ENCODE measurements around the gene CLCF1.

The CLCF1 gene

DNA sequence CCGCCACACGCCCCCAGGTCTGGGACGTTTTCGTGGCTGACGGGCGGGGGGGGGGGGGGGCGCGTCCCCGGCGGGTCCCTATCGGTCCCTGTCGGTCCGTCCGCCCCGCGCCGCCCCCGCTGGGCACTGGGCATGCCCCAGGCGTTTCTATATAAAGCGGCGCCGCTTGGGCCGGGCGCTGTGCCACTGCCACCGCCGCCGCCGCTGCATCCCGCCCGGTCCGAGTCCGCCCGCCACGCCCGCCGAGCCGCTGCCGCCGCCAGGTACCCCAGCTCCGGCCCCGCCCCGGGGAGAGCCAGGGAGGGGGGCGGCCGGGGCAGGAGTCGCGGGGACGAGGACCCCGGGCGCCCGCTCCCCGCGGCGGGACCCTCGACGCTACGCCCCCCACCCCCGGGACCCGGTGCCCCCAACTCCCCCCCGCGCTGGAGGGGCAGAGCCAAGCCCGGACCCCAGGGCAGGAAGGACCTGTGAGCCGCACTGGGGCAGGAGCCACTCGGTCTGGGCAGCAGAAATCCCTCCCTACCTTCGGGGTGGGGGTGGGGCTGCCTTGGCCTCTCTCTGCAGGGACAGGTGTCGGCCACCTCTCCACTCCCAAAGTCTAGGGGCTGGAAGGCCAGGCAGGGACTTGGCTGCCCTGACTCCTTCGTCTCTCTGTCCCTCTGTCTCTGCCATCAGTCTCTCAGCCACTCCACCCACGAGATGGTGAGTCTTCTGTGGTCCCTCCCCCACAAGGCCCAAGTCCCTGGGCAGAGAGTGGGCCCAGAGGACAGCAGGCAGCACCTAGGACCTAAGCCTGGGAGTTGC, 42.3 kb upstream of the CLCF1 start, which contains the start of gene CARNS1:
Gene CARNS1, plus strand, starts transcription at position 178 of the 804 bp plus-strand sequence. Its CDS starts 522 bp downstream, at position 700.
- H2BK5ac ChIP-seq (ENCODE audit: low read length), result no peak within 1 kb of the TSS
- H3K14ac ChIP-seq (ENCODE audit: low read length), result no peak within 1 kb of the TSS
- H3K9me3 ChIP-seq (replicated peaks in 1 of 2; ENCODE audit: control insufficient read depth in 2 of 2, insufficient read depth in 1 of 2, low read depth in 1 of 2, low read length in 2 of 2), result no peaks in the 10 kb centered on the region
- H3K4me1 ChIP-seq (ENCODE audit: control insufficient read depth in 2 of 2, insufficient read depth in 1 of 2, low read depth in 1 of 2, low read length in 2 of 2), result peaks cover 10 to 22% of the 10 kb centered on the region in 2 donors
- no peak within 1 kb of the TSS for H2BK12ac ChIP-seq (ENCODE audit: low read length)
- H3K4ac ChIP-seq (ENCODE audit: low read length), result no peak within 1 kb of the TSS
- H3K4me3 ChIP-seq (ENCODE audit: low read length in 2 of 2), result peak within 1 kb of the TSS in 1 of 2 donors; percentile 67
- H4K8ac ChIP-seq (ENCODE audit: low read depth, low read length), result no peak within 1 kb of the TSS
- no peak for DNase-seq (ENCODE audit: low spot score)
- H2AFZ ChIP-seq (ENCODE audit: low read length), result no peak within 1 kb of the TSS
- peaks cover 2% of the 10 kb centered on the region for H3K79me1 ChIP-seq (ENCODE audit: low read depth, low read length)
- no peak within 1 kb of the TSS for H2BK120ac ChIP-seq (ENCODE audit: low read depth, low read length)
- peak within 1 kb of the TSS; percentile 66 for H2AK5ac ChIP-seq (ENCODE audit: low read depth, low read length)
- H3K27ac ChIP-seq (replicated peaks; ENCODE audit: low read length), result no peak within 1 kb of the TSS
- no peak within 1 kb of the TSS for H4K91ac ChIP-seq (ENCODE audit: low read depth, low read length, poor library complexity)
- H3K4me2 ChIP-seq (ENCODE audit: insufficient read depth, low read length, poor library complexity, severe bottlenecking), result peak within 1 kb of the TSS; percentile 52
- H2BK15ac ChIP-seq (ENCODE audit: low read length), result no peak within 1 kb of the TSS
- H3K36me3 ChIP-seq (replicated peaks in 1 of 2; ENCODE audit: control insufficient read depth in 2 of 2, insufficient read depth in 2 of 2, low read length in 2 of 2), result no peaks in the 10 kb centered on the region
- peaks cover 0 to 27% (median 2%) of the 10 kb centered on the region in 3 experiments for H3K27me3 ChIP-seq (ENCODE audit: control insufficient read depth in 3 of 3, insufficient read depth in 3 of 3, low read depth in 1 of 3, low read length in 3 of 3)
- H3K9ac ChIP-seq (ENCODE audit: low read depth, low read length, poor library complexity), result peak within 1 kb of the TSS; percentile 17
- H3K18ac ChIP-seq (ENCODE audit: low read length), result peak within 1 kb of the TSS; percentile 85
- peak within 1 kb of the TSS; percentile 77 for H3K23ac ChIP-seq (ENCODE audit: low read depth, low read length, poor library complexity)
- no CpG with 5 or more reads among the region's 67 CpGs for WGBS, 2 donors (ENCODE audit: extremely low coverage in 2 of 2, insufficient read length in 2 of 2, insufficient replicate concordance in 1 of 2)

DNA sequence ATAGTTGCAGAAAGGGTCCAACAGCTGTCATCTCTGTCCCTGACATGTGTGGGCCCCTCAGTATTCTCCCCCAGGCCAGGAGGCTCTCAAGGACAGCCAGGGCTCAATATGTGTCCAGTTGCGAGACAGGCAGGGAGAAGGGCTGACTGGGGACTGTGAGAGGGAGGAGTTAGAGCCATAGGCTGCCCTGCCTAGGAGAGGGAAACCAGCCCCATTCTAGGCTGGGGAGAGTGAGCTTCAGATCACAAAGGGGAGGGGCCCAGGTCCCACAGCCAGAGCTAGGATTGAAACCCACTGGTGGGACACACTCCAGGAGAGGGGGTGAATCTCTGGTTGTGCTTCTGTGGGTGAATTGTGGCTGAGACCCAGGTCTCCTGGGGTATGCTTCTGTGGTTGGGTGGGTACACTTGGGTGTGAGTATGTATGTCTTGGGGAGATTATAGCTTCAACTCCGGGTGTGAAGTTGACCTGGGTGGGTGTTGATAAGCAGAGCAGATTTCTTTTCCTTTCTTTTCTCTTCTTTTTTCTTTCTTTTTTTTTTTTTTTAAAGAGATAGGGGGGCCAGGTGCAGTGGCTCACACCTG, 40.0 kb upstream of the CLCF1 start:
- no CpG with 5 or more reads among the region's 2 CpGs for WGBS, 2 donors (ENCODE audit: extremely low coverage in 2 of 2, insufficient read length in 2 of 2, insufficient replicate concordance in 1 of 2)
- peaks cover 0 to 18% (median 2%) of the 10 kb centered on the region in 3 experiments for H3K27me3 ChIP-seq (ENCODE audit: control insufficient read depth in 3 of 3, insufficient read depth in 3 of 3, low read depth in 1 of 3, low read length in 3 of 3)
- no peaks in the 10 kb centered on the region for H3K36me3 ChIP-seq (replicated peaks in 1 of 2; ENCODE audit: control insufficient read depth in 2 of 2, insufficient read depth in 2 of 2, low read length in 2 of 2)
- no peak overlapping the region for H3K14ac ChIP-seq (ENCODE audit: low read length)
- no peak overlapping the region for H4K8ac ChIP-seq (ENCODE audit: low read depth, low read length)
- peaks cover 2% of the 10 kb centered on the region for H3K79me1 ChIP-seq (ENCODE audit: low read depth, low read length)
- no peak overlapping the region for H3K18ac ChIP-seq (ENCODE audit: low read length)
- H3K4ac ChIP-seq (ENCODE audit: low read length), result no peak overlapping the region
- no peak for DNase-seq (ENCODE audit: low spot score)
- H2BK15ac ChIP-seq (ENCODE audit: low read length), result no peak overlapping the region
- H3K23ac ChIP-seq (ENCODE audit: low read depth, low read length, poor library complexity), result no peak overlapping the region
- H2BK120ac ChIP-seq (ENCODE audit: low read depth, low read length), result no peak overlapping the region
- H3K27ac ChIP-seq (replicated peaks; ENCODE audit: low read length), result no peak overlapping the region
- no peak overlapping the region for H3K4me2 ChIP-seq (ENCODE audit: insufficient read depth, low read length, poor library complexity, severe bottlenecking)
- no peak overlapping the region for H2BK5ac ChIP-seq (ENCODE audit: low read length)
- no peaks in the 10 kb centered on the region for H3K9me3 ChIP-seq (replicated peaks in 1 of 2; ENCODE audit: control insufficient read depth in 2 of 2, insufficient read depth in 1 of 2, low read depth in 1 of 2, low read length in 2 of 2)
- H4K91ac ChIP-seq (ENCODE audit: low read depth, low read length, poor library complexity), result no peak overlapping the region
- H3K9ac ChIP-seq (ENCODE audit: low read depth, low read length, poor library complexity), result no peak overlapping the region
- H3K4me3 ChIP-seq (ENCODE audit: low read length in 2 of 2), result no peak overlapping the region
- H2AK5ac ChIP-seq (ENCODE audit: low read depth, low read length), result no peak overlapping the region
- H2AFZ ChIP-seq (ENCODE audit: low read length), result no peak overlapping the region
- peaks cover 6 to 20% of the 10 kb centered on the region in 2 donors for H3K4me1 ChIP-seq (ENCODE audit: control insufficient read depth in 2 of 2, insufficient read depth in 1 of 2, low read depth in 1 of 2, low read length in 2 of 2)
- no peak overlapping the region for H2BK12ac ChIP-seq (ENCODE audit: low read length)

DNA sequence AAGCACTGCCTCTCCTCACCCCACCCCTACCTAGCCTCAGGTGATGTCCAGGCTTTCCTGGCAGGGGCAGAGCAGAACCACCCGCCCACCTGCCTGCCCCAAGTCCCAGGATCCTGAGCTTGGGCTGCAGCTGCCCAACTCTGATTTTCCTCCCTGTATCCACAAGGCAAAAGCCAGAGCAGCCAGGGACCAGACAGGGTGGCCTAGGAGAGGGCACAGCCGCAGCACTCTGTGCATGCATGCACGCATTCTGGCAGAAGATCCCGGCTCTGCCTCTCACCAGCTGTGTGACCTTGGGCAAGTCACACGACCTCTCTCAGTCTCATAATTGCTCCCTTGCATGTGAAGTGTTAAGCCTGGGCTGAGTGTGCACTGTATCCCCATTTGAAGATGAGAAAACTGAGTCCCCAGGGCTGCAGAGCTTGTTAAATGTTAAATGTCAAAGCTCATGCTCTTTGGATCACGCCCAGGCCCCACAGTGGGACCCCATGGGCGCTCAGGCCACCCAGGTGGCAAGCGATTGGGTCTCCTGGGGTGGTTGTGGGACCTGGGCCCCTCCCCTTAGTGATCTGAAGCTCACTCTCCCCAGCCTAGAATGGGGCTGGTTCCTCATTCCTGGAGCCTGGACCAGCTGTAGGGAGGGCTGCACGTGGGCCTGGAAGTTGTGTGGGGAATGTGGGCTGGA, 39.2 kb upstream of the CLCF1 start:
- Histone ChIP-seq H3K27ac (replicated peaks; ENCODE audit: low read length) (no peak overlapping the region), H3K4ac (ENCODE audit: low read length) (no peak overlapping the region), H3K9ac (ENCODE audit: low read depth, low read length, poor library complexity) (no peak overlapping the region), H2BK120ac (ENCODE audit: low read depth, low read length) (no peak overlapping the region), H3K4me2 (ENCODE audit: insufficient read depth, low read length, poor library complexity, severe bottlenecking) (no peak overlapping the region), H2AK5ac (ENCODE audit: low read depth, low read length) (peak overlapping the region; percentile 44), H3K9me3 (replicated peaks in 1 of 2; ENCODE audit: control insufficient read depth in 2 of 2, insufficient read depth in 1 of 2, low read depth in 1 of 2, low read length in 2 of 2) (no peaks in the 10 kb centered on the region), H4K8ac (ENCODE audit: low read depth, low read length) (no peak overlapping the region), H4K91ac (ENCODE audit: low read depth, low read length, poor library complexity) (peak overlapping the region; percentile 8), H3K4me1 (ENCODE audit: control insufficient read depth in 2 of 2, insufficient read depth in 1 of 2, low read depth in 1 of 2, low read length in 2 of 2) (peaks cover 6 to 20% of the 10 kb centered on the region in 2 donors), H2BK5ac (ENCODE audit: low read length) (no peak overlapping the region), H3K23ac (ENCODE audit: low read depth, low read length, poor library complexity) (no peak overlapping the region), H3K36me3 (replicated peaks in 1 of 2; ENCODE audit: control insufficient read depth in 2 of 2, insufficient read depth in 2 of 2, low read length in 2 of 2) (no peaks in the 10 kb centered on the region), H2BK12ac (ENCODE audit: low read length) (no peak overlapping the region), H3K18ac (ENCODE audit: low read length) (peak overlapping the region; percentile 81), H3K14ac (ENCODE audit: low read length) (peak overlapping the region; percentile 79), H3K4me3 (ENCODE audit: low read length in 2 of 2) (no peak overlapping the region), H3K79me1 (ENCODE audit: low read depth, low read length) (peaks cover 1% of the 10 kb centered on the region), H2AFZ (ENCODE audit: low read length) (no peak overlapping the region), H3K27me3 (ENCODE audit: control insufficient read depth in 3 of 3, insufficient read depth in 3 of 3, low read depth in 1 of 3, low read length in 3 of 3) (peaks cover 0 to 18% (median 2%) of the 10 kb centered on the region in 3 experiments), H2BK15ac (ENCODE audit: low read length) (peak overlapping the region; percentile 15)
- DNase-seq (ENCODE audit: low spot score), result no peak
- no CpG with 5 or more reads among the region's 9 CpGs for WGBS, 2 donors (ENCODE audit: extremely low coverage in 2 of 2, insufficient read length in 2 of 2, insufficient replicate concordance in 1 of 2)

DNA sequence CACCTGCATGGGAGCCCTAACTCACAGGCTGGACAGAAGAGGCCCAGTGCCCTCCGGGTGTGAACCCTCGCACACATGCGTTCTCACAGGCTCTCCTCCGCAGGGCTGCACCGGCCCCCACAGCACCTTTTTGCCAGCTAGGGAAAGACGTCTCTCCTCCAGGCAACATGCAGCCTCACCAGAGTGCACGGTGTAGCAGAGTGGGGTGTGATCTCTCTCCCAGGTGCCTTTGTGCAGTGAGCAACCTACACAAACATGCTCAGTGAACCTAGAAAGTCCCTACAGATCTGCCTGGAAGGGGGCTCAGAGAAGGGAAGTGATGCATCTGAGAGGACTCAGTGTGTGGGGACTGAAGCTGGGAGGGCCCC, 38.4 kb upstream of the CLCF1 start:
- H4K91ac ChIP-seq (ENCODE audit: low read depth, low read length, poor library complexity), result no peak overlapping the region
- no peak overlapping the region for H2BK5ac ChIP-seq (ENCODE audit: low read length)
- no peak overlapping the region for H3K9ac ChIP-seq (ENCODE audit: low read depth, low read length, poor library complexity)
- no peaks in the 10 kb centered on the region for H3K36me3 ChIP-seq (replicated peaks in 1 of 2; ENCODE audit: control insufficient read depth in 2 of 2, insufficient read depth in 2 of 2, low read length in 2 of 2)
- DNase-seq (ENCODE audit: low spot score), result no peak
- no peak overlapping the region for H3K4ac ChIP-seq (ENCODE audit: low read length)
- peaks cover 6 to 20% of the 10 kb centered on the region in 2 donors for H3K4me1 ChIP-seq (ENCODE audit: control insufficient read depth in 2 of 2, insufficient read depth in 1 of 2, low read depth in 1 of 2, low read length in 2 of 2)
- no CpG with 5 or more reads among the region's 7 CpGs for WGBS, 2 donors (ENCODE audit: extremely low coverage in 2 of 2, insufficient read length in 2 of 2, insufficient replicate concordance in 1 of 2)
- peak overlapping the region; percentile 60 for H2BK15ac ChIP-seq (ENCODE audit: low read length)
- no peak overlapping the region for H3K23ac ChIP-seq (ENCODE audit: low read depth, low read length, poor library complexity)
- H3K14ac ChIP-seq (ENCODE audit: low read length), result no peak overlapping the region
- peak overlapping the region; percentile 39 for H2BK120ac ChIP-seq (ENCODE audit: low read depth, low read length)
- H3K4me3 ChIP-seq (ENCODE audit: low read length in 2 of 2), result no peak overlapping the region
- no peak overlapping the region for H3K4me2 ChIP-seq (ENCODE audit: insufficient read depth, low read length, poor library complexity, severe bottlenecking)
- H4K8ac ChIP-seq (ENCODE audit: low read depth, low read length), result no peak overlapping the region
- peaks cover under 1% of the 10 kb centered on the region for H3K79me1 ChIP-seq (ENCODE audit: low read depth, low read length)
- peak overlapping the region; percentile 72 for H3K18ac ChIP-seq (ENCODE audit: low read length)
- no peak overlapping the region for H3K27ac ChIP-seq (replicated peaks; ENCODE audit: low read length)
- no peak overlapping the region for H2AFZ ChIP-seq (ENCODE audit: low read length)
- no peak overlapping the region for H2BK12ac ChIP-seq (ENCODE audit: low read length)
- peaks cover 0 to 16% (median 2%) of the 10 kb centered on the region in 3 experiments for H3K27me3 ChIP-seq (ENCODE audit: control insufficient read depth in 3 of 3, insufficient read depth in 3 of 3, low read depth in 1 of 3, low read length in 3 of 3)
- H2AK5ac ChIP-seq (ENCODE audit: low read depth, low read length), result peak overlapping the region; percentile 44
- H3K9me3 ChIP-seq (replicated peaks in 1 of 2; ENCODE audit: control insufficient read depth in 2 of 2, insufficient read depth in 1 of 2, low read depth in 1 of 2, low read length in 2 of 2), result no peaks in the 10 kb centered on the region

Measured in neuronal stem cell (in vitro differentiated cells).